ENCODE results near the gene TAOK2.

The TAOK2 gene

DNA sequence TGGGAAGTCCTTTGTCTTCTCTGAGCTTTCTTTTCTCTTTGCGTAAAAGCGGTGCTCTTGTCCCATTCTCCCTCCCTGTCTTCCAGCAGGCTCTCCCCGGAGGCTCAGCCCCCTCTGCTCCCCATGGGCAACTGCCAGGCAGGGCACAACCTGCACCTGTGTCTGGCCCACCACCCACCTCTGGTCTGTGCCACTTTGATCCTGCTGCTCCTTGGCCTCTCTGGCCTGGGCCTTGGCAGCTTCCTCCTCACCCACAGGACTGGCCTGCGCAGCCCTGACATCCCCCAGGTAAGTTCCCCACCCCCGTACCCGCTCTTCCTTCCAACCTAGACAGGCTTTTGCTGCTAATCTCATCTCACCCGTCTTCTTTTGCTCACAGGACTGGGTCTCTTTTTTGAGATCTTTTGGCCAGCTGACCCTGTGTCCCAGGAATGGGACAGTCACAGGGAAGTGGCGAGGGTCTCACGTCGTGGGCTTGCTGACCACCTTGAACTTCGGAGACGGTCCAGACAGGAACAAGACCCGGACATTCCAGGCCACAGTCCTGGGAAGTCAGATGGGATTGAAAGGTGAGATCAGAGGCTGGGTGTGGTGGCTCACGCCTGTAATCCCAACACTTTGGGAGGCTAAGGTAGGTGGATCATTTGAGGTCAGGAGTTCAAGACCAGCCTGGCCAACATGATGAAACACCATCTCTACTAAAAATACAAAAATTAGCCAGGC is 10.5 kb upstream of the TAOK2 start:
- no peak for DNase-seq

GRCh38 chr16:29968205-29968604 is 5.5 kb upstream of the TAOK2 start:
- DNase-seq = no peak

GRCh38 chr16:29971304-29971703 is 2.4 kb upstream of the TAOK2 start:
- DNase-seq = no peak

- DNase-seq = no peak
Observed at GRCh38 chr16:29972500-29972899, 1.2 kb upstream of the TAOK2 start.

DNA sequence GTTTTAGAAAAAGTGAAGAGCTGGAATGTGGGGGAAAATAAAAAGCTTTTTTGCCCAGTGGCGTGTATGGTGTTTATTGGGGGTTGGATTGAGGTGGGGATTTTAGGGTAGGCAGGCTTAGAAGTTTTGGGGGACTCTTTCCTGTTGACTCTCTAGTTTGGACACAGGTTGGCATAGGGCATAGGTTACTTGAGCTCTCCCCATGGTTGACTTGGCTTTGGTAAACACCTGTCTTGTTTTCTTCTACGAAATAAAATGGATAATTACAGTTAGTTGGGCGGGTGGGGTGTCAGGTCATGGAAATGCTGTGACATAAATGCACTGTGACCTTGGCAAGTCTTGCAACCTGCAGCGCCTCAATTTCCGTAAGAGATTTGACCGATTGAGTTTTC is 680 bp upstream of the TAOK2 start:
- DNase-seq = no peak

GRCh38 chr16:29974291-29975133 is 844 bp downstream of the TAOK2 start:
- DNase-seq = no peak

GRCh38 chr16:29975134-29975538 is 1.5 kb downstream of the TAOK2 start:
- no peak for DNase-seq

GRCh38 chr16:29975811-29976511 is 2.3 kb downstream of the TAOK2 start:
- DNase-seq = no peak

DNA sequence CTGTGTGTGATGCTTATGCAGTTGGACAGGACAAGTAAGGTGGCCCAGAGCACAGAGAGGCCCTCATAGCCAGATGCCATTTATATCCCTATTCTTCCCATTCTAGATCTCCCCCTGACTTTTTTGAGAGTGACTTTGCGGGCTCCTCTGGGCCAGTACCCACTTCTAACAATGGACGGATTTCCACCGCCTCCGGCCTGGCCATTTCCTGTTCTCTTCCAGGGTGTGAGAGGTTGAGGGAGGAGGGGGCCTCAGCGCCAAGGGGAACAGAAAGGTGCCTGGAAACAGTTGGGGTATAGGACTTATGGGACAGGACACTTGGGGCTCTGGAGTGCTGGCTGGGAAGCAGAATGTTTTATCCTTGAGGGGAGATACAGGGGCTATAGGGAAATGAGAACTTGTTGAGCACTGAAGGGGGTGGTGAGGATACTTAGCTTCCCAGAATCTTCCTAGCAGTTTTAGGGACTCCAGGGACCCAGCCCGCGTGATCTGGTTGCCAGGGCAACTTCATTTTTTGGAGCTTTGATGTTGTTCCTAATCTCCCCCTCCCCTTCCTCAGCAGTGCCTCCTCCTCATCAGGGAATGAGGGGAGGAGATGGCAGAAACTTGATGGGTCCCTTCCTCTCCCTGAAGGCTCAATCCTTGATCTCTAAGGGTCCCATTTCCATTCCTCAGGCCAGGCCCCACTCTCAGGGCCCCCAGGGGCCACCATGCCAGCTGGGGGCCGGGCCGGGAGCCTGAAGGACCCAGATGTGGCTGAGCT is 3.6 kb downstream of the TAOK2 start:
- DNase-seq = no peak

- DNase-seq = no peak
Observed at GRCh38 chr16:29978081-29978480, 4.4 kb downstream of the TAOK2 start.

DNA sequence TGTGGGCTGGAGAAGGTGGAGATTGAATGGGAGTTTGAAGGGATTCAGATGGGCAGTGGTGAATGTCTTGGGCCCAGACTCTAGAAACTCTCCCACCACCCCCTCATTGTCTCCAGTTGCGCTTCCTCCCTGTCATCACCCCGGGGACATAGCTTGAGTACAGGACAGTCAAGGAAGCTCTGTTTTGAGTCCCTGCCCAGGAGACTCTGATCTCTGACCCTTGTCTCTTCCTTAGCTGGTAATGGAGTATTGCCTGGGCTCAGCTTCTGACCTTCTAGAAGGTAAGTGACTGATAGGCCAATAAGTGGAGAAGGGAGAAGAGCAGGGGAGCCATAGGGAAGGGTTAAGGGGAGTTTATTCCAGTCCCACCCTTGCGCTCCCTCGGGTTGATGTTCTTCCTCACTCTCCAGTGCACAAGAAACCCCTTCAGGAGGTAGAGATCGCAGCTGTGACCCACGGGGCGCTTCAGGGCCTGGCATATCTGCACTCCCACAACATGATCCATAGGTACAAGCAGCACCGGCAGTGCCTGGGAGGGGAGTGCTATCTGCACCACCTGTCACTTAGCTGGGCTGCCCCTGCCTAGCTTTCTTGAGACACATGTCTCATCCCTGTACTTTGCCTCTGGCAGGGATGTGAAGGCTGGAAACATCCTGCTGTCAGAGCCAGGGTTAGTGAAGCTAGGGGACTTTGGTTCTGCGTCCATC is 5.0 kb downstream of the TAOK2 start:
- DNase-seq = no peak

DNA sequence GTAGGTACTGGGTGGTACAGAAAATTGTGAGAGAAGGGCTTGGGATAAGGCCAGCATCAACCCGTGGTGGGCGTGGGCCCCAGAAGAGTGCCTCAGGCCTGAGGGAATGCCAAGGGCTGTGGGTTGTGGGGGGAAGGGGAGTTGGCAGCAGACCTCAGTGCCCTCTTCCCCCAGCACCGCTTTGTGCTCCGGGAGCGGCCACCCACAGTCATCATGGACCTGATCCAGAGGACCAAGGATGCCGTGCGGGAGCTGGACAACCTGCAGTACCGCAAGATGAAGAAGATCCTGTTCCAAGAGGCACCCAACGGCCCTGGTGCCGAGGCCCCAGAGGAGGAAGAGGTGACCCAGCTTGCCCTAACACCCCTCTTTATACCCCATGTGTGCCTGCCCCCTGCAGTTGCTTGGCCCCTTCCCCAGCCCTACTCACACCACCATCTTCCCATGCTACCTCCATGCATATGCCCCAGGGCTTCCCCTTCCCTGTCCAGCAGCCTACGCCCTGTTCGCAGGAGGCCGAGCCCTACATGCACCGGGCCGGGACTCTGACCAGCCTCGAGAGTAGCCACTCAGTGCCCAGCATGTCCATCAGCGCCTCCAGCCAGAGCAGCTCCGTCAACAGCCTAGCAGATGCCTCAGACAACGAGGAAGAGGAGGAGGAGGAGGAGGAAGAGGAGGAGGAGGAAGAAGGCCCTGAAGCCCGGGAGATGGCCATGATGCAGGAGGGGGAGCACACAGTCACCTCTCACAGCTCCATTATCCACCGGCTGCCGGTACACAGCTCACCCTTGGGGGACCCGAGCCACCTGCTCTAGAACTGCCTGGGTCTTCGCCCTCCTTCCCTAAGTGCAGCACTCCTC is 9.1 kb downstream of the TAOK2 start:
- DNase-seq = no peak

DNA sequence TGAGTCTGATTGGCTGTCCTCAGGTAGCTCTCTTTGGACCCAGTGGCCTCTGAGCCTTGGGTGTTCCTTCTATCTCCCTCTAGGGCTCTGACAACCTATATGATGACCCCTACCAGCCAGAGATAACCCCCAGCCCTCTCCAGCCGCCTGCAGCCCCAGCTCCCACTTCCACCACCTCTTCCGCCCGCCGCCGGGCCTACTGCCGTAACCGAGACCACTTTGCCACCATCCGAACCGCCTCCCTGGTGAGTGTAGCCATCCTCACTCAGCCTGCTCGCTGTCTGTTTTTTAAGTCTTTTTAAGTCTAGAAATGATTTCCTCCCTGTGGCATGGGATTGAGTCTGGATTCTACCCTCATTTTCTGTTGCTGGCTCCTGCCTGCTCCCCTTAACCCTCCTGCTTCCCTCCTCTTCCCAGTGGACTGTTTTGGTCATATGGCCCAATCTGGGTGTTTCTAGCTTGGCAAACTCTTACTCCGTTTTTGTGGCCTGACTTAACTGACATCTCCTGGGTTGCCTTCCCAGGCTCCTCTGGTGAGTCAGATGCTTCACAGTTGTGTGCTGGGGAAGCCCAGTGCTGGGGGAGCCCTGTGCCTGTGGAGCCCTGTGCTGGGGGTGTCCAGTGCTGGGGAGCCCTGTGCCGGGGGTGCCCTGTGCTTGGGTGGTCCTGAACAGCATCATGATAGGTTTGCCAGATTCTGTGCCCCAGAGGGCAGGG is 9.9 kb downstream of the TAOK2 start:
- no peak for DNase-seq

- no peak for DNase-seq
Observed at GRCh38 chr16:29984137-29984763, 10.6 kb downstream of the TAOK2 start.

DNA sequence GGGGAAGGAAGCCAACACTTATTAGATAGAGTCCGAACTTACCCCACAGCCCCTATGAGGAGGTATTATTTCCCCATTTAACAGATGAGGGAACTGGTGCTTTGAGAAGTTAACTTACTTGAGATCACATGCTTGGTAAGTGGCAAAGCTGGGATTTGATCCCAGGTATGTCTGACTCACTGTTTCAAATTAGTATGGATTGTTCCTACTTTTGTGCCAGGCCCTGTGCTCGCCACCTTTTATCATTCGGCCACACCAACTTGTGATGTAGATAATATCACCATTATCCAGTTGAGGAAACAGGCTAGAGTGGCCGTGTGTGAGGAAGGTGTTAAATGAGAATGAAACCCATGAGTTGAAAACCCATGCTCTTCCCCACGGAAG is 11.1 kb downstream of the TAOK2 start:
- no peak for DNase-seq

GRCh38 chr16:29985271-29985811 is 11.7 kb downstream of the TAOK2 start:
- DNase-seq = no peak

DNA sequence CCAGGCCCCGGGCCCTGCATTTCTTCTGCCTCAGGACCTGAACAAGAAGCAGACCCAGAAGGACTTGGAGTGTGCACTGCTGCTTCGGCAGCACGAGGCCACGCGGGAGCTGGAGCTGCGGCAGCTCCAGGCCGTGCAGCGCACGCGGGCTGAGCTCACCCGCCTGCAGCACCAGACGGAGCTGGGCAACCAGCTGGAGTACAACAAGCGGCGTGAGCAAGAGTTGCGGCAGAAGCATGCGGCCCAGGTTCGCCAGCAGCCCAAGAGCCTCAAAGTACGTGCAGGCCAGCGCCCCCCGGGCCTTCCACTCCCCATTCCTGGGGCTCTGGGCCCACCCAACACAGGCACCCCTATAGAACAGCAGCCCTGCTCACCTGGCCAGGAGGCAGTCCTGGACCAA is 12.6 kb downstream of the TAOK2 start:
- no peak for DNase-seq

- DNase-seq = no peak
Observed at GRCh38 chr16:29986931-29987330, 13.3 kb downstream of the TAOK2 start.

GRCh38 chr16:29987371-29988085 is 13.9 kb downstream of the TAOK2 start:
- no peak for DNase-seq
